Measurements from ENCODE around the gene RPRD1B.
"Not testable (repeated sequence)": the region's sequence is repeated elsewhere in the genome, so short reads cannot be mapped to it uniquely, and the experiment has no call there.

The RPRD1B gene

GRCh38 chr20:38001173-38001875 lies 32.2 kb upstream of the RPRD1B start:
- no peak for DNase-seq (ENCODE audit: low read depth)

- DNase-seq (ENCODE audit: low read depth) = no peak
Measured at GRCh38 chr20:38001981-38002380, 31.6 kb upstream of the RPRD1B start.

- DNase-seq (ENCODE audit: low read depth) = no peak
Measured at GRCh38 chr20:38002422-38002821, 31.1 kb upstream of the RPRD1B start.

DNA sequence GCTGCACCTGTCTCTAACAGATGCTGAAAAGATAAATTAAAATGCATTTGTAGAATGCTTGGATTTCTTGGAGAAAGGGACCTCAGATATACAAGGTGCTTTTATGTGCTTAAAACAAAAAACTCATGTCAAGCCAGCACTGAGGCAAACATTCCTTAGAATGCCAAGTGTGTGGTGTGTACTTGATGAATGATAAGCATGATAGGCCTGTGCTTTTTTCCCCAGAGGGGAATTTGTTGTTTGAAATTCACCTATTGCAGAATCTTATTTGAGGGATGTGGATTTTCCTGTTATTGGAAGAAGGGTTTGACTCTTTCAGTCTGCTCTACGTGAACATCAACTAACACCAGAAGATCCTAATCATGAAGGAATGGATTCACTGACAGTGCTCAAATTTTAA lies 29.1 kb upstream of the RPRD1B start:
- DNase-seq (ENCODE audit: low read depth) = no peak

DNA sequence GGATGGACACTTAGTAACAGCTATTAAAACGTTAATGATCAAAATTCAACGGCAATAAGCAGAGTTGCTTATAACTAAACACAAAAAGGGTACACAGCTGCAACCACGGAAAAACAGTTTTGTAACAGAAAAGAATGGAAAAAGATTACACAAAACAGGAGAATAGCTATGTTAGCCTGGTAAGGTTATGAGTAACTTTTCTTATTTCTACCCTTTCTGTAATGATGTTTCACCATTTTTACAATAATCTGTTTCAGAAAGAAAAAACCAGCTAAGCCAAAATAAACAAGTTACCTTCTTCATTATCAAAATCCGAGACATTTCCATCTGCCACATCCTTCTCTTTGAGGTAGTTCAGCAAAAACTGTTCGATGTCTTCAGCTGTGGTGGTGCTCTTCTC lies 27.6 kb upstream of the RPRD1B start:
- no peak for DNase-seq (ENCODE audit: low read depth)

DNA sequence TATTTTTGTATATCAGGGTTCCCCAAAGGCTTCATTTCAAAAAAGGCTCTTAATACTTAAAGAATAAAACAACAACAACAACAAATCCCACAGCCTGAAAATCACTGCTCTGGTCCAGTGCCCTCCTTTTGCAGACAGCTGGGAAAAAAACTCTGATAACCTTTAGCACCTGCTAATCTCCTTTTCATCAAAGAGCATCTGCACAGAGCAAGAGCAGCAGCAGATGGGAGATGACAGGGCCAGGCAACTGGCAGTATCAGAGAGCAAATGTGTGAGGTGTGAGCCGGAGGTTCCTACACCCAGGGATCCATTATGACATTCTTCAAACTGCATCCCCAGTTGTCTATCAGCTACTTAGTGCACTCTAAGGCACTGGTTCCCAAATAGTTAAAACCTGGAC lies 26.0 kb upstream of the RPRD1B start:
- no peak for DNase-seq (ENCODE audit: low read depth)

DNA sequence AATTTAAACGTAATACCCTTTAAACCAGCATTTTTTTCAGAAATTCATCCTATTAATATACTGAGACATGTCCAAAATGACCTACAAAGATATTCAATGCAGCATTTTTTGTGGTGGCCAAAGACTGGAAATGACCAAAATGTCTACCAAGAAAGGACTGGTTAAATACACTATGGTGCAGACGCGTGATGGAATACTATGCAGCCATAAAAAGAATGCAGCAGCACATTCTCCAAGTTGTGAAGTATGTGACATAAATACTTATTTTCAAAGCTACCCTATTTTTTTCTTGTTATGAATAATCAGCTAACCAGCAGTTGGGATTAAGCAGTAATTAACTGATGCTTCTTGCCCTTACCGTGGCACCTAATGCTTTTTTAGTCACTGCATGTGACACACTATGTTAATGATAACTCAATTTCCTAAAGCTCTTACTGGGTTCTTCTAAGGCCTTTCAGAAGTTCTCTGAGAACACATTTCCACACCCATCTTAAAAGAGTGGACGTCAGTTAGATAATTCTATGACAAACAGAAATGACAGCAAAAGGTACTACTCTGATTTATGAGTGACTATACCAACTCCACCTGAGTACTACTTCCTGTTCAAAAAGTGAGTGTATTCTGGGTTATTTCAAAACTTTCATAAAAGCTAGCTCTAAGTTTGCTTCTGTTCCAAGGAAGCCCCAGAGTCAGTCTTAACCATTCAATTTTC lies 25.2 kb upstream of the RPRD1B start:
- DNase-seq (ENCODE audit: low read depth) = no peak

DNA sequence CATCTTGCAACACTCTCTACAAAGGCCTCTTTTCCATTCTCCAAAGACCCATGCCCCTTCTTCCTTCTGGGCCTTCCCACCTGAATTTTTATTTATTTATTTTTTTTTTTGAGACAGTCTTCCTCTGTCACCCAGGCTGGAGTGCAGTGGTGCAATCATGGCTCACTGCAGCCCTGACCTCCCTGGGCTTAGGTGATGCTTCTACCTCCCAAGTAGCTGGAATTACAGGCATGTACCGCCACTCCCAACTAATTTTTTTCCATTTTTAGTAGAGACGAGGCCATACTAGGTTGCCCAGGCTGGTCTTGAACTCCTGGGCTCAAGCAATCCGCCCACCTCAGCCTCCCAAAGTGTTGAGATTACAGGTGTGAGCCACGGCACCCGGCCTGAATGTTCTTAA lies 24.1 kb upstream of the RPRD1B start:
- DNase-seq (ENCODE audit: low read depth) = not testable (repeated sequence)

DNA sequence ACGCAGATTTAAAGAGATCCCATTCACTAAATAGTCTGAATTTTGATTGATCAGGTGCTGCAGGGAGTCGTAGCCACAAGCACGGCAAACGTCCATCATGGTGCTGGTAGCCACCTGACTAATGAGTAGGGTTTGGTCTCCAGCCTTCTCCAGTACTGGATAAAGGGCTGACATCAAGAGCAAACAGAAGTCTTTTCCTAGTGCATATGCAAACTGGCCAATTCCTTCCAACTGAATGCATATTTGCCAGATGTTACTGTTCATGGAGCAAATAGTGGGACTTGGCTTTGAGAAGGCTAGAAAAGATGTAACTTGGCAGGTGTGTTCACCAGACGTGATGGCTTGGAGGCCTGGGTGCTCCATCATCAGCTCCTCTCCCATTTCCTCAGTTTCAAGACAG lies 21.9 kb upstream of the RPRD1B start:
- DNase-seq (ENCODE audit: low read depth) = no peak

DNA sequence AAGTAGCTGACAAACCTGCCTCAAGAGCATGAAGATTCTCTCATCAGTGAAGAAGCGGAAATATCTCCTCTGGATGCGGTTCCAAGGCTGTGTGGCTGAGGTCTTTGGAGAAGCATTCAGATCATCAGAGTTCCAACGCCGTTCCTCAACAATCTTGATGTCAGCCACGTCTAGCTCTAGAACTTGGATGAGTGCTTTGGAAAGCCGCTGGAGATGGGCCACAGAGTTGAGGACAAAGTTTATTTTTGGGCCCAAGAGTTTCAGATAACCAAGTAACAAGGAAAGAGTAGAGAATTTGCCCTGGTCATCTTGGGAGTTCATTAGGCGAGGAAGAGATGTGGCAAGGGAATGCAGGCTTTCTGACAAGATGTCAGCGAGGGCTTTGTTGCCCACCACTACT lies 21.2 kb upstream of the RPRD1B start:
- no peak for DNase-seq (ENCODE audit: low read depth)

GRCh38 chr20:38013887-38014286 lies 19.7 kb upstream of the RPRD1B start:
- DNase-seq (ENCODE audit: low read depth) = no peak

- no peak for DNase-seq (ENCODE audit: low read depth)
Measured at GRCh38 chr20:38017959-38018358, 15.6 kb upstream of the RPRD1B start.

- DNase-seq (ENCODE audit: low read depth) = no peak
Measured at GRCh38 chr20:38018385-38018784, 15.2 kb upstream of the RPRD1B start.

DNA sequence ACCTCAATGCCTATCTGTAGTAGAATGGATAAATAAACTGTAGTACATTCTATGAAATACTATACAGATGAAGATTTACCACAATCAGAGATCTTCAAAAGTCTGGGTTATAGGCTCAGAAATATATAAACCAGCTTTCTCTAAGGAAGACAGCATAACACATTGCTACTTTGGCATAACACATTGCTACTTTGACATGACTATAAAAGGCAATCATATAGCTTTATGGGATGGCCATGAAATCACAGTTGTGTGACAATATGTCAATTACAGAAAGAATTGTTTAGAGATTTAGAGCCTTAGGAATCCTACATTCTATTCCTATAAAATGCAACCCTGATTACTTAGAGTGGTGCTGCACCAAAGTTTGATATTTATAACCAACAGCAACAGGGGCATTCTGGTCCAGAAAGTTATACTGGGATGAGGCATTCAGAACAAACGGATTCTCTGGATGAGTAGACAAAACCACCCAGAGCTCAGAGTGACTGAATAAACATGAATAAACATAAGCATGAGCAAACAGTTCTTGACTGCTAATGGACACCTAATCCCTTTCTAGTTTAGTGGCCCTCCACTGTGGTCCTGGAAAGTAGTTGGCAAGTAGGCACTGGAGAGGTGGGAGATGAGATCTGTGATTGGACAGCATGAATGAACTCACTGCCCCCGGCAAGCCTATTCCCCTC lies 12.3 kb upstream of the RPRD1B start:
- DNase-seq (ENCODE audit: low read depth) = no peak

DNA sequence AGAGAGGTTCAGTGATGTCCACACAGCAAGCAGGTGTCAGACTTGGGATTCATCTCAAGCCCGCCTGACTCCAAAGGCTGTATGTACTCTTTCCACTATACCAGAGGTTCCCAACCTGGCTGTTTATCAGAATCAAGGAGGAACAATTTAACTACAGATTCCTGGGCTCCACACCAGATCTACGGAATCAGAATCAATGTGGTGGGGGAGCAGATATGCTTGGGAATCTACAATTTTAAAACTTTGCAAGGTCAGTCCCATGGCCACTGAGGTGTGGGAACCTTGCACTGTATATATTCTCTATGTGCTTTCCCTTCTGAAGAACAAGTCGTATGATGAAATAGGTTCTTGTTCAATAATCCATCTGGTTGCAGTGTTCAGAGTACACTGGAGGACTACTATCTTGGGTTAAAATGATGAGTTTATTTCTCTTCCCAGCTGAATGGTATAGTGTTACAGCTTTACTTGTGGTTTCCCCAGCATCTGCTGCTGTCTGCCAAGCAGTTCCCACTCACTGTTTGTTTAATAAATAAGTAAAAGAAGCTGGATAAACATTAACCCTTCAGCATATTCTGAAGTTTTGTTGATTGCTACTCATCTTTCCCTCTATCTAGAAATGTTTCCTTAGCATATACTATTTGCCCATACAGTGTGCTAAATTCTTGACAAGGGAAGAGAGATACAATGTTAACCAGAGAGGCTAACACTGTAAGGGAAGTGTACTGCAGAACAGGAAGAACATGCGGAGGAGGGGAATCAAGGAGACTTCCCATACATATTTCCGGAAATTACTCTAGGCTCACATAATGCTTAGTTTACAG lies 10.2 kb upstream of the RPRD1B start:
- no peak for DNase-seq (ENCODE audit: low read depth)

- DNase-seq (ENCODE audit: low read depth) = no peak
Measured at GRCh38 chr20:38024496-38024895, 9.1 kb upstream of the RPRD1B start.

- no peak for DNase-seq (ENCODE audit: low read depth)
Measured at GRCh38 chr20:38029453-38029852, 4.1 kb upstream of the RPRD1B start.

- DNase-seq (ENCODE audit: low read depth) = no peak
Measured at GRCh38 chr20:38031957-38032356, 1.6 kb upstream of the RPRD1B start.

GRCh38 chr20:38032585-38033329 lies 789 bp upstream of the RPRD1B start:
- DNase-seq (ENCODE audit: low read depth) = no peak

DNA sequence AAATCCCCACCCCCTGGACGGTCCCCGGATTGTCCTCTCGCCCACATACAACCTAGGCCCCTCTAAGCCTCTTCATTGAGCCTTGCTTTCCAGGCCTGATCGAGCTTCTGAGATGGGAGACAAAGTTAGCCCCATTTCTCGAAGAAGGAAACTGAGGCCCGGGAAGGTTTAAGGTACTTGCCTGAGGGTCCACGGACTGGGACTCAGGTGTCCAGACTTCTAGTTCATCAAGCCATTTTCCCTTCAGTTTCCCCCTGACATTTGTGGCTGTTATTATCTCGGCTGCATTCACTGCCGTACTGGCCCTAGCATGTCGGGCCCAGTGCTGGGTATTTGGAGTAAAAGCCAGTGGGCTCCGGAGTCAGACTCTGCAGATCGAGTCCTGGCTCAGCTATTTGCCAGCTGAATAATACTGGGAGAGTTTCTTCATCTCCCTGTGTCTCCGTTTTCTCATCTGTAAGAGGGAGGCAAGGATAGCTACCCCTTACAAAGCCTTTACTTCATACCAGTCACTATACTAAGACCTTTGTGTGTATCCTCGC lies 633 bp downstream of the RPRD1B start:
- no peak for DNase-seq (ENCODE audit: low read depth)

DNA sequence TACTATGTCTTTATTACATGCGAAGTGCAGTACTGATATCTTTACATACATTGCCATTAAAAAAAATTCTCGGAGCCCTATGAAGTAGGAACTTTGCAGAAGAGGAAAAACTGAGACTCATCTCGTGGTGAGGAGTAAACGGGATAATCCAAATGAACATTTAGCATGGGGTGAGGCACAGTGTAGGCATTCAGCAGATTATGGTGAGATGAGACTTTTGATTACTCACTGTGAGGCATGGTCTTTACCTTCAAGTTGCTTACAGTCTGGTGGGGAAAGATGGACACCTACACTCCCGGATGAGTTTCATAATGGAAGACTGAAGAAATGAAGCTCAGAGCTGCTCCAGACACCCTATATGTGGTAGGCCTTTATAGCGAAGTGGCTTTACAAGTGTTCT lies 1.4 kb downstream of the RPRD1B start:
- no peak for DNase-seq (ENCODE audit: low read depth)
